Fibroblast of the aortic adventitia (primary cell): ENCODE data around the gene ADAM11. TPM values are rescaled to one million over a fixed set of nuclear protein-coding genes. Genes with fewer than 3 reads are reported as not detected.

Source experiments
- DNase-seq: peaks from one replicate; pipeline ENCODE4 v3.0.0-alpha.2; 2010; ENCODE audit warnings: low read depth
- H3K4me3 ChIP-seq: 2 replicates; pipeline ENCODE4 v1.5.1; 2011; ENCODE audit warnings: low read depth, mild to moderate bottlenecking, control low read depth, low read length, moderate library complexity
- CTCF ChIP-seq: IDR thresholded peaks from 2 replicates; pipeline ENCODE4 v1.5.1; 2011; ENCODE audit warnings: mild to moderate bottlenecking, low read length, control low read depth, inconsistent platforms; ENCODE audit not compliant: insufficient read depth
- total RNA-seq: library from RNA; depleted of rRNA; stranded (reverse); fragments of >200 nt; gene quantifications from 2 replicates; pipeline ENCODE4 v1.2.3, GENCODE V29; 2012; ENCODE audit warnings: low replicate concordance

ADAM11 gene
- total RNA-seq, 1 donor = 0.36 TPM

DNA sequence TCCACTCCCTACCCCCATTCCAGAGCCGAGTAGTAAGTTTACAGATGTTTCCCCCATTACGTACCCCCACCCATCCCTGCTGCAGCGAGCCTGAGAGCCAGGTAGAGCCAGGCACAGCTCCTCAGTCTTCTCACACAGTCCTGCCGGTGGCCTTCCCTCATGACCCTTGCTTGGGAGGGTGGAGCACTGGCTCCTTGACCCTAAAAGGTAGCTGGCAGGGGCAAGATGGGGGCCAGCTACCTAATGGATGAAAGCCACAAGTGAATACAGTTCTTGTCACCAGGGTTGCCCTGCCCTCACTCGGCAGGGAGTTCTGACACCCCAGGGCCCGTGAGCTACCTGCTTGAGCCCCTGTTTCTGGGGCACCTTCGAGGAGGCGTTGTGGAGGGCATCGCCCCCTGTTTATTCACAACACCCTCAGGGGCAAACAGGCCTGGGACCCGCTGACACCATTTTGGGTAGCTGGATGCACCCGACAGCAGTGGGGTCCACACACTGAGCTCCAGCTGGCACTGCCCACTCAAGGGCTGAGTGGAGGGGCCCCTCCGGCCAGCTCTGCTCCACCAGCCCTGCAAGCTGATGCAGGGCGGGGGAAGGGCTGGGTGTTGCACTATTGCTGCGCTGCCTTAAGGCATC lies 22.2 kb downstream of the ADAM11 start:
- no peak overlapping the region for H3K4me3 ChIP-seq
- no peak for DNase-seq
- TF ChIP-seq CTCF = no peak

GRCh38 chr17:44781551-44782325 lies 22.9 kb downstream of the ADAM11 start:
- H3K4me3 ChIP-seq = no peak overlapping the region
- no peak for TF ChIP-seq CTCF
- no peak for DNase-seq

DNA sequence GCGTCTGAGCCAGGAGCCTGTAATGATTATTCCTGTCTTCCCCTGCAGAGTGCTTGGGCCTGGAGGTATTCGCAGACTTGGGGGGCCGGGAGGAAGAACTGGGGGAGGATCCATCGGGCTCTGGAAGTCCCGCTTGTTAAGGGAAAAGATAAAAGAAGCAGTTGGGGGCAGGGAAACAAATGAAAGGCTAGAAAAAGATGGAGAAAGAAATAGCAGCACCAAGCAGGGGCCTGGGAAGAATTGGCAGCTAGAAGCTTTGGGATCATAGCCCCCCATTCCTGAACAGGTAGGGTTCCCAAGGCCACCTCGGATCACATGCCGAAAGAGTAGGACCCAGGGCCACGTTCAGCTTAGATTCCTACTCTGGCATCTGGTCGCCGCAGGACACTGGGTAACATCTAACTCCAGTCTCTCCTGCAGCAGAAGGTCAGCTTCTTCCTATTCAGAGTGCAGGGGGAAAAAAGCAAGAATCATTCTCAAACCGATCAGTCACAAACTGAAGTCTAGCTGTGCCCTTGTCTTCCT lies 23.6 kb downstream of the ADAM11 start:
- no peak overlapping the region for H3K4me3 ChIP-seq
- DNase-seq = no peak
- TF ChIP-seq CTCF = no peak

DNA sequence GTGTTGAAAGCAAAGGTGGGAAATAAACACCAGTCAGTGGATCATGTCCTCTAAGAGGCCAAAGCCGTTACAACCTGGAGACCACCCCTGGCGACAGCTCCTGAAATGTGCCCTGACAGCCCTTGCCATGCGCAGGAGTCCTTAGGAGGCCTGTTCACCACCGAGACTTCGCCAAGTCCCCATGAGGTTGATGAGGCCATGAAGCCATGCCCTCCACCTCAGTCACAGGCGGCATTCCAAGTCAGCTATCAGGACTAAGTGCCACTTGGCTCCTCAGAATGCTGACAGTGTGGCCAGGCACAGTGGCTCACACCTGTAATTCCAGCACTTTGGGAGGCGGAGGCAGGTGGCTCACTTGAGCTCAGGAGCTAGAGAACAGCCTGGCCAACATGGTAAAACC lies 27.1 kb downstream of the ADAM11 start:
- no peak for TF ChIP-seq CTCF
- no peak for DNase-seq
- no peak overlapping the region for H3K4me3 ChIP-seq

DNA sequence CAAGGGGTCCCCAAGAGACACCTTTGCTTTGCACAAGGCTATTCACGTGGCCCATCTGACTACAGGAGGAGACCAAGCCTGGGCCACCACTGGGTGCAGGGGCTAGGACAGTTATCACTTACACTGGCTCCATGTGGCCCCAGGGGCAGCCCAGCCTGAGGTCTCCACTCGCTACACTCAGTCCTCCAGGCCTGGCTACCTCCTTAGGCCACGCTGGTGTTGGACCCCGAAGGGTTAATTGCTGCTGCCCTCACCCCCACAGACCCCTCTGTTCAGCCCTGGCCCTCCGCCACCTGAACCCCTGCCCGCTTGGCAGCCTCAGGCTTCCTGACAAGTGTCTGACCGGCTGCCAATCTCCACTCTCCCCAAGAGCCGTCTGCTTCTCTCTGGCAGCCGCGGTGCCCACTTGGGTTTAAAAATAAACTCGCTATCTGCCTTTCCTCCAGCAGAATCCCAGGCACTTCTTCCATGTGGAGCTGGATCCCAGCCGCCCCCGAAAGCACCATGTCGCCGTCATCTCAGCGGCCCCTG lies 27.8 kb downstream of the ADAM11 start:
- no peak for DNase-seq
- no peak for TF ChIP-seq CTCF

DNA sequence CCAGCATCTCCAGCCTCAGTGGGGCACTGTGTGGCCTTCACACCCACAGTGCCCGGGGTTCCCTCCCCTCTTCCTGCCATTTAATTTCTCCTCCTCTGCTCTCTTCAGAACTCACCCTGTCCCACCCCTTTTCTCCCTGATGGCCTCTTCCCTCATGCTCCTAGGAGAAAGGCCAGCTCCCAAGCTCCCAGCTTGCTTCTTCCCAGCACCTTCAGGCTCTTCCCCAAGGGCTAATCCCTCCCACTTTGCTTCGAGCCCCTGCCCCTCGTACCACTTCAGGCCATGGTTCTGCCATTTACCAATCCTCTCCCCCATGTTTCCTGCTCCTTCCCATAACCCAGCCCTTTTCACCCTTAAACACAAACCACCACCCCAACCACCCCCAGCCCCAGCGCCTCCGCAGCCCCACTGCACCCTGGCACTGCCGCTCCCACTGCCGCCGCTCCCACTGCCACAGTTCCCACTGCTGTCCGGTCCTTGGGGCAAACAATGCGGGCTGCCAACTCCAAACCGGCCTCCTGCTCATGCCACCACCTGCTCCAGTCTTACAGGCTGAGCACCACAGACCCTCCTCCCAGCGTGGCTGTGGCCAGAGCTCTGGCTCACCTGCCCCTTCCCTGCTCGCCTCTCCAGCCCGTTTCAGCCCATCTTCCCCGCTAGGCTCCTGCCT lies 28.6 kb downstream of the ADAM11 start:
- no peak for DNase-seq
- TF ChIP-seq CTCF = no peak
- no peak overlapping the region for H3K4me3 ChIP-seq

More for the DNA sequence above, 27.8 kb downstream of the ADAM11 start:
- no peak overlapping the region for H3K4me3 ChIP-seq
